ENCODE measurements around the gene ACAP2.
"Not testable (repeated sequence)": the region's sequence is repeated elsewhere in the genome, so short reads cannot be mapped to it uniquely, and the experiment has no call there.

ACAP2 gene

DNA sequence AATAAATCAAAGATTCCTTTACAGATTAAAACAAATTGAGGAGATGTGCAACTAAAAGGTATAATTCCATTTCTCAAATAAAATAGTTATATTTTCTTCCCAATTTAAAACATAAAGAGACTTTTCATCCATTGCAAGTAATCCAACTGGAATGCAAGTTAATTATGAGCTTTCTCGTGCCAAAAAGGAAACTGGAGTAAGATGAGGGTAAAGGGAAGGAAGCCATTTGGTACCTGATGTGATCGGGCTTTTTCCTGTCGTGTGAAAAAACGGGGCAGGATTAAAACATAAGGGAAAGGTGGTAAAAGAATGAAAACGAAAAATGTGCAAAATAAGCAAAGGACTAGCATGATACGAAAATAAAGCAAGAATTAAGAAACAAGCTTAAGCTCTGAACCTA lies 130.1 kb downstream of the ACAP2 start:
- no peak overlapping the region for H3K9ac ChIP-seq (ENCODE audit: low read length)
- H3K4me3 ChIP-seq (ENCODE audit: low read depth in 1 of 2, low read length in 2 of 2): no peak overlapping the region
- H3K36me3 ChIP-seq (ENCODE audit: insufficient read depth, low read length): no peaks in the 10 kb centered on the region
- no peaks in the 10 kb centered on the region for H3K4me1 ChIP-seq (ENCODE audit: insufficient read depth, low read length)
- H3K9me3 ChIP-seq (ENCODE audit: low read length): no peaks in the 10 kb centered on the region
- H3K27ac ChIP-seq (ENCODE audit: low read depth, low read length): no peak overlapping the region
- no peaks in the 10 kb centered on the region for H3K27me3 ChIP-seq (ENCODE audit: control insufficient read depth in 1 of 2, insufficient read depth in 2 of 2, low read length in 2 of 2)

- H3K4me3 ChIP-seq (ENCODE audit: low read depth in 1 of 2, low read length in 2 of 2): no peak overlapping the region
- no peak overlapping the region for H3K9ac ChIP-seq (ENCODE audit: low read length)
- H3K9me3 ChIP-seq (ENCODE audit: low read length): no peaks in the 10 kb centered on the region
- H3K27me3 ChIP-seq (ENCODE audit: control insufficient read depth in 1 of 2, insufficient read depth in 2 of 2, low read length in 2 of 2): no peaks in the 10 kb centered on the region
- H3K36me3 ChIP-seq (ENCODE audit: insufficient read depth, low read length): no peaks in the 10 kb centered on the region
- no peaks in the 10 kb centered on the region for H3K4me1 ChIP-seq (ENCODE audit: insufficient read depth, low read length)
- no peak overlapping the region for H3K27ac ChIP-seq (ENCODE audit: low read depth, low read length)
Measured at GRCh38 chr3:195307711-195308110, 135.1 kb downstream of the ACAP2 start.

- Histone ChIP-seq H3K36me3 (ENCODE audit: insufficient read depth, low read length) (peaks cover 6% of the 10 kb centered on the region), H3K27me3 (ENCODE audit: control insufficient read depth in 1 of 2, insufficient read depth in 2 of 2, low read length in 2 of 2) (no peaks in the 10 kb centered on the region), H3K27ac (ENCODE audit: low read depth, low read length) (no peak overlapping the region), H3K4me1 (ENCODE audit: insufficient read depth, low read length) (no peaks in the 10 kb centered on the region), H3K9ac (ENCODE audit: low read length) (no peak overlapping the region), H3K4me3 (ENCODE audit: low read depth in 1 of 2, low read length in 2 of 2) (no peak overlapping the region), H3K9me3 (ENCODE audit: low read length) (no peaks in the 10 kb centered on the region)
Measured at GRCh38 chr3:195306369-195306768, 136.5 kb downstream of the ACAP2 start.

- Histone ChIP-seq H3K9ac (ENCODE audit: low read length) (no peak overlapping the region), H3K27me3 (ENCODE audit: control insufficient read depth in 1 of 2, insufficient read depth in 2 of 2, low read length in 2 of 2) (no peaks in the 10 kb centered on the region), H3K9me3 (ENCODE audit: low read length) (no peaks in the 10 kb centered on the region), H3K4me3 (ENCODE audit: low read depth in 1 of 2, low read length in 2 of 2) (no peak overlapping the region), H3K4me1 (ENCODE audit: insufficient read depth, low read length) (no peaks in the 10 kb centered on the region), H3K36me3 (ENCODE audit: insufficient read depth, low read length) (peaks cover 8% of the 10 kb centered on the region), H3K27ac (ENCODE audit: low read depth, low read length) (no peak overlapping the region)
Measured at GRCh38 chr3:195302431-195302830, 140.4 kb downstream of the ACAP2 start.

GRCh38 chr3:195297446-195297845 lies 145.4 kb downstream of the ACAP2 start:
- H3K4me1 ChIP-seq (ENCODE audit: insufficient read depth, low read length): no peaks in the 10 kb centered on the region
- no peak overlapping the region for H3K27ac ChIP-seq (ENCODE audit: low read depth, low read length)
- no peaks in the 10 kb centered on the region for H3K9me3 ChIP-seq (ENCODE audit: low read length)
- no peaks in the 10 kb centered on the region for H3K27me3 ChIP-seq (ENCODE audit: control insufficient read depth in 1 of 2, insufficient read depth in 2 of 2, low read length in 2 of 2)
- no peak overlapping the region for H3K4me3 ChIP-seq (ENCODE audit: low read depth in 1 of 2, low read length in 2 of 2)
- peaks cover 8% of the 10 kb centered on the region for H3K36me3 ChIP-seq (ENCODE audit: insufficient read depth, low read length)
- no peak overlapping the region for H3K9ac ChIP-seq (ENCODE audit: low read length)

DNA sequence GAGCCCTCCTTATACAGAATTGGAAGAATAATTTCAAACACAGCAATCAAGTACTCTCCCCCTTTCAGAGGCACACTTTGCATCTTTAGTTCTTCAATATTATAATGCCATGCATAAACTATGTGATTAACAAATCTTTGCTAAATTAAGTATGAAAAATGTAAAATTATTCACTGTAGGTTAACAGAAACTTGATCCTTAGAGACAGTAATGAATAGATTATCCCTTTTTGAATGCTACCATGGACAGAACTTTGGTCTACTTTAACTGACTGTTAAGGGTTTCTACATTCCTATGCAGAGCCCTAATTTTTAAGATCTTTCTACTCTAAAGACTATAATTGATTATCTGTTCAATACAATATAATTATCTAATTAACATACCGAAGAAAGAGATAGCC lies 146.2 kb downstream of the ACAP2 start:
- H3K9ac ChIP-seq (ENCODE audit: low read length): no peak overlapping the region
- H3K4me1 ChIP-seq (ENCODE audit: insufficient read depth, low read length): no peaks in the 10 kb centered on the region
- H3K36me3 ChIP-seq (ENCODE audit: insufficient read depth, low read length): peaks cover 10% of the 10 kb centered on the region
- no peaks in the 10 kb centered on the region for H3K9me3 ChIP-seq (ENCODE audit: low read length)
- no peak overlapping the region for H3K27ac ChIP-seq (ENCODE audit: low read depth, low read length)
- no peaks in the 10 kb centered on the region for H3K27me3 ChIP-seq (ENCODE audit: control insufficient read depth in 1 of 2, insufficient read depth in 2 of 2, low read length in 2 of 2)
- H3K4me3 ChIP-seq (ENCODE audit: low read depth in 1 of 2, low read length in 2 of 2): no peak overlapping the region

DNA sequence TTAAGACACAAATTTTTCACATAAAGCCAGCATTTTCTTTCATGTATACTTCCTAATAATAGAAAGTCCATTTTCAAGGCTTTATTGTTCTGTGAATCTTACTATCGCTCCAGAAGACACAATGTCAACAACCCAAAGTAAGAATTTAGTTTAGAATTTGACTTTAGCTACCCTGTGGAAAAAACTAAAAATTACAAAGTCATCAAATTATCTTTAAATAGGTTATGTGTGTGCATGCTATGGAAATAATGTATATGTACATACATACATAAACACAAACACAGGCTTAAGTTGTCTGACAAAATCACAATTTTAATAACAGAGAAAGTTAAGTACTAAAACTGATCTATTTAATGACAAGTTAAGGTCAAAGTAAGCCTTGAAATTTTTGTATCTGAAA lies 151.7 kb downstream of the ACAP2 start:
- Histone ChIP-seq H3K27ac (ENCODE audit: low read depth, low read length) (no peak overlapping the region), H3K27me3 (ENCODE audit: control insufficient read depth in 1 of 2, insufficient read depth in 2 of 2, low read length in 2 of 2) (no peaks in the 10 kb centered on the region), H3K4me1 (ENCODE audit: insufficient read depth, low read length) (no peaks in the 10 kb centered on the region), H3K36me3 (ENCODE audit: insufficient read depth, low read length) (peaks cover 28% of the 10 kb centered on the region), H3K9me3 (ENCODE audit: low read length) (no peaks in the 10 kb centered on the region), H3K4me3 (ENCODE audit: low read depth in 1 of 2, low read length in 2 of 2) (no peak overlapping the region), H3K9ac (ENCODE audit: low read length) (no peak overlapping the region)

DNA sequence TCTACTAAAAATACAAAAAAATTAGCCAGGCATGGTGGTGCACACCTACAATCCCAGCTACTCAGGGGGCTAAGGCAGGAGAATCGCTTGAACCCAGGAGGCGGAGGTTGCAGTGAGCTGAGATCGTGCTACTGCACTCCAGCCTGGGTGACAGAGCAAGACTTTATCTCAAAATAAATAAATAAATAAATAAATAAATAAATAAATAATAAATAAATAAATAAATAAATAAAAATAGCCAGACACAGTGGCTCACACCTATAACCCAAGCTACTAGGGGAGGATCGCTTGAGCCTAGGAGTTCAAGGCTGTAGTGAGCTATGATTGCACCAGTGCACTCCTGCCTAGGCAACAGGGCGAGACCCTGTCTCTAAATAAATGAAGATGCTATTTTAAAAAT lies 152.2 kb downstream of the ACAP2 start:
- not testable (repeated sequence) for H3K9me3 ChIP-seq (ENCODE audit: low read length); H3K4me1 ChIP-seq (ENCODE audit: insufficient read depth, low read length); H3K9ac ChIP-seq (ENCODE audit: low read length); H3K27me3 ChIP-seq (ENCODE audit: control insufficient read depth in 1 of 2, insufficient read depth in 2 of 2, low read length in 2 of 2); H3K27ac ChIP-seq (ENCODE audit: low read depth, low read length); H3K4me3 ChIP-seq (ENCODE audit: low read depth in 1 of 2, low read length in 2 of 2)
- H3K36me3 ChIP-seq (ENCODE audit: insufficient read depth, low read length): peaks cover 28% of the 10 kb centered on the region

GRCh38 chr3:195286115-195286872 lies 156.5 kb downstream of the ACAP2 start:
- Histone ChIP-seq H3K27ac (ENCODE audit: low read depth, low read length) (no peak overlapping the region), H3K9me3 (ENCODE audit: low read length) (no peaks in the 10 kb centered on the region), H3K9ac (ENCODE audit: low read length) (no peak overlapping the region), H3K27me3 (ENCODE audit: control insufficient read depth in 1 of 2, insufficient read depth in 2 of 2, low read length in 2 of 2) (no peaks in the 10 kb centered on the region), H3K36me3 (ENCODE audit: insufficient read depth, low read length) (peaks cover 40% of the 10 kb centered on the region), H3K4me1 (ENCODE audit: insufficient read depth, low read length) (no peaks in the 10 kb centered on the region), H3K4me3 (ENCODE audit: low read depth in 1 of 2, low read length in 2 of 2) (no peak overlapping the region)

DNA sequence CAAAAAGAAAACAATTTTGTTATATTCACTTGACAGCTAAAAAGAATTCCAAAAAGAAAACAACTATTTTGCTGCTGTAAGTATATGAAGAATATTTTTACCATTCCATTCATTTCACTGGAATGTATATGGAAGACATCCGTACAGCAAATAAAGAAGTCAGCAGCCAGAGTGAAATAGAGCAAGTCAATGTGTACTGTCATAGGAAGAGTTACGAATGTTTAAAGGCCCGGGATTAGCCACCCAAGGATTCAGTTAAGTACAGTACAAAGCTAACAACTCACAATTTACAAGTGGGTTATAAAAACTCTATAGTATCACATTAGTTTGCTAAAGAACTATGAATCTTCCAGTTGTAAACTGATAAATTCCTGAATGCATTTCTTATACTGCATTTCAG lies 157.4 kb downstream of the ACAP2 start:
- H3K9ac ChIP-seq (ENCODE audit: low read length): no peak overlapping the region
- peaks cover 37% of the 10 kb centered on the region for H3K36me3 ChIP-seq (ENCODE audit: insufficient read depth, low read length)
- no peaks in the 10 kb centered on the region for H3K9me3 ChIP-seq (ENCODE audit: low read length)
- no peaks in the 10 kb centered on the region for H3K4me1 ChIP-seq (ENCODE audit: insufficient read depth, low read length)
- H3K4me3 ChIP-seq (ENCODE audit: low read depth in 1 of 2, low read length in 2 of 2): no peak overlapping the region
- H3K27ac ChIP-seq (ENCODE audit: low read depth, low read length): no peak overlapping the region
- H3K27me3 ChIP-seq (ENCODE audit: control insufficient read depth in 1 of 2, insufficient read depth in 2 of 2, low read length in 2 of 2): no peaks in the 10 kb centered on the region

- Histone ChIP-seq H3K27me3 (ENCODE audit: control insufficient read depth in 1 of 2, insufficient read depth in 2 of 2, low read length in 2 of 2) (no peaks in the 10 kb centered on the region), H3K9ac (ENCODE audit: low read length) (no peak overlapping the region), H3K27ac (ENCODE audit: low read depth, low read length) (no peak overlapping the region), H3K4me3 (ENCODE audit: low read depth in 1 of 2, low read length in 2 of 2) (no peak overlapping the region), H3K36me3 (ENCODE audit: insufficient read depth, low read length) (peaks cover 37% of the 10 kb centered on the region), H3K4me1 (ENCODE audit: insufficient read depth, low read length) (no peaks in the 10 kb centered on the region), H3K9me3 (ENCODE audit: low read length) (no peaks in the 10 kb centered on the region)
Measured at GRCh38 chr3:195284842-195285241, 158.0 kb downstream of the ACAP2 start.

DNA sequence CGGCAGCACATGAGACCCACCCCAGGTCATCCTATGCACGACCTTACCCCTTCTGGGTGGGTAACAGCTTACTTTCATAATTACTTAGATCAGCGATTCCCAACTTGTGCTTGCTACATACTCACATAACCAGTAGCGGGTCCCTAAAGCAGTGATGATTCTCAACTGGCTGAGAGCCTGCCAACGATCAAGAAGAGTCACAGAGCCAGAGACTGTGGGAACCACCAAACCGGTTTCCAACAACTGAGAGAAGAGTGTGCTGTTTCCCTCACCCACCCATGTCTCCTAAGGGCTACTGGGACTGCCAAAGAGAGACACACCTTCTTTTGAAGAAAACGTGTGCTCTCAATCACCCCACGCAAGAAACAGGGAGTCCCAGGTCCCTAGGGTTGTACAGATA lies 159.9 kb downstream of the ACAP2 start:
- Histone ChIP-seq H3K4me1 (ENCODE audit: insufficient read depth, low read length) (no peaks in the 10 kb centered on the region), H3K27ac (ENCODE audit: low read depth, low read length) (no peak overlapping the region), H3K9ac (ENCODE audit: low read length) (no peak overlapping the region), H3K36me3 (ENCODE audit: insufficient read depth, low read length) (peaks cover 35% of the 10 kb centered on the region), H3K27me3 (ENCODE audit: control insufficient read depth in 1 of 2, insufficient read depth in 2 of 2, low read length in 2 of 2) (no peaks in the 10 kb centered on the region), H3K4me3 (ENCODE audit: low read depth in 1 of 2, low read length in 2 of 2) (no peak overlapping the region), H3K9me3 (ENCODE audit: low read length) (no peaks in the 10 kb centered on the region)

All from muscle layer of colon (tissue), 2 donors.